Suprapubic skin (tissue), 4 donors: ENCODE data around the gene STK32B. TPM values are rescaled to one million over a fixed set of nuclear protein-coding genes. Genes with fewer than 3 reads are reported as not detected.

Experiments used
- DNase-seq, 2 donors: peaks; one replicate each; pipeline ENCODE4 v3.0.0-alpha.2; 2019; ENCODE audit warnings: low spot score in 2 of 2
- H3K27ac ChIP-seq: fragments of 200-600 bp; sonication (generic); one replicate; pipeline ENCODE4 v1.5.1; 2019
- H3K27me3 ChIP-seq: fragments of 200-600 bp; sonication (generic); one replicate; pipeline ENCODE4 v1.5.1; 2019
- H3K36me3 ChIP-seq: fragments of 200-600 bp; sonication (generic); one replicate; pipeline ENCODE4 v1.5.1; 2019
- H3K4me1 ChIP-seq: fragments of 200-600 bp; sonication (generic); one replicate; pipeline ENCODE4 v1.5.1; 2019
- H3K4me3 ChIP-seq: fragments of 200-600 bp; sonication (generic); one replicate; pipeline ENCODE4 v1.5.1; 2019; ENCODE audit warnings: mild to moderate bottlenecking
- H3K9me3 ChIP-seq: fragments of 200-600 bp; sonication (generic); one replicate; pipeline ENCODE4 v1.5.1; 2019
- CTCF ChIP-seq, 2 donors: fragments of 200-600 bp in 1 of 2; fragments of 450-650 bp in 1 of 2; sonication (generic) in 1 of 2; IDR thresholded peaks; one replicate each; pipeline ENCODE4 v1.5.1; 2016 to 2019; ENCODE audit warnings: antibody characterized with exemption in 2 of 2, mild to moderate bottlenecking in 1 of 2, moderate library complexity in 1 of 2
- EP300 ChIP-seq: sonication (generic); formaldehyde crosslinking; IDR thresholded peaks from one replicate; pipeline ENCODE4 v1.6.1; 2017; ENCODE audit warnings: antibody characterized with exemption
- POLR2A ChIP-seq, 2 donors: fragments of 450-650 bp; IDR thresholded peaks; one replicate each; pipeline ENCODE4 v1.6.1; 2017; ENCODE audit warnings: antibody characterized with exemption in 2 of 2, mild to moderate bottlenecking in 2 of 2, moderate library complexity in 2 of 2
- POLR2AphosphoS5 ChIP-seq, 3 donors: sonication (generic); formaldehyde crosslinking; IDR thresholded peaks; one replicate each; pipeline ENCODE4 v1.6.1; 2017; ENCODE audit warnings: antibody characterized with exemption in 3 of 3
- WGBS: methylation state at CpG from one replicate; pipeline ENCODE4 v1.1.5; 2018; 5-methylcytosine and 5-hydroxymethylcytosine counted together
- total RNA-seq, 4 donors: library from RNA; depleted of rRNA; stranded (reverse); fragments of >200 nt; gene quantifications; one replicate each; pipeline ENCODE4 v1.1.0, GENCODE V29; 2016

Gene STK32B
- total RNA-seq, 4 donors from 2014 or later, result 0.76 to 2.2 (median 1.2) TPM

- no peaks in the 10 kb centered on the region for H3K27me3 ChIP-seq
- H3K9me3 ChIP-seq, result no peaks in the 10 kb centered on the region
- no peaks in the 10 kb centered on the region for H3K36me3 ChIP-seq
- H3K4me1 ChIP-seq, result no peaks in the 10 kb centered on the region
- peak in 1 of 2 donors; percentile 29 for DNase-seq
- TF ChIP-seq POLR2A (IDR thresholded peaks at IDR 0.05) (no peak), POLR2AphosphoS5 (IDR thresholded peaks at IDR 0.05) (no peak), EP300 (no peak), CTCF (IDR thresholded peaks at IDR 0.05) (no peak)
- no peak overlapping the region for H3K27ac ChIP-seq
- H3K4me3 ChIP-seq, result no peak overlapping the region
- WGBS, result 86% methylated on average over 2 of the region's 5 CpGs
Observed at GRCh38 chr4:5473125-5473524, 421.8 kb downstream of the STK32B start.

DNA sequence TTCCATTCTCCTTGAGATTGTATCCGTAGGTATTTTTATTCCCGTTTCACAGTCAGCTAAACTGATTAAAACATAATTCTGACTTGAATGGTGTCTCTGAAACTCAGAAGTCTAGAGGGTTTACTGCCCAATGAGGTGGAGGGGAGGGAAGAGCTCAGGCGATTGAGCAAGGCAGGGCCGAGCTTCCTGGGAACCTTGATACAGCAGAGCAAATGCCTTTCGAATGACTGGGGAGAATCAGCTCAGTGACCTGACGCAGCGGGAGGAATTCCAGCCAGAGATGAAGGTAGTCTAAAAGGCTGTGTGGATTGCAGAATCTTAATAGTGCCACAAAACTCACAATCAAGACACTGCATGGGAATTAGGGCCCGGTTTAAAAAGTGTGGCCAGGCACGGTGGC, 423.5 kb downstream of the STK32B start:
- peak in 1 of 2 donors; percentile 35 for DNase-seq
- no peak overlapping the region for H3K4me3 ChIP-seq
- TF ChIP-seq POLR2AphosphoS5 (IDR thresholded peaks at IDR 0.05) (no peak), POLR2A (IDR thresholded peaks at IDR 0.05) (no peak)
- no peaks in the 10 kb centered on the region for H3K36me3 ChIP-seq
- H3K27me3 ChIP-seq, result no peaks in the 10 kb centered on the region
- no peak overlapping the region for H3K27ac ChIP-seq
- WGBS, result 95% methylated on average over 9 of the region's 9 CpGs
- H3K4me1 ChIP-seq, result no peaks in the 10 kb centered on the region
- H3K9me3 ChIP-seq, result no peaks in the 10 kb centered on the region

GRCh38 chr4:5477613-5478012, 426.3 kb downstream of the STK32B start:
- H3K9me3 ChIP-seq, result no peaks in the 10 kb centered on the region
- H3K27ac ChIP-seq, result no peak overlapping the region
- H3K36me3 ChIP-seq, result no peaks in the 10 kb centered on the region
- H3K4me3 ChIP-seq, result no peak overlapping the region
- WGBS, result 83% methylated on average over 8 of the region's 8 CpGs
- DNase-seq, result peak in 1 of 2 donors; percentile 56
- no peaks in the 10 kb centered on the region for H3K4me1 ChIP-seq
- H3K27me3 ChIP-seq, result no peaks in the 10 kb centered on the region
- TF ChIP-seq CTCF (IDR thresholded peaks at IDR 0.05) (no peak), POLR2A (IDR thresholded peaks at IDR 0.05) (no peak), EP300 (no peak), POLR2AphosphoS5 (IDR thresholded peaks at IDR 0.05) (no peak)

GRCh38 chr4:5478169-5478568, 426.9 kb downstream of the STK32B start:
- no peaks in the 10 kb centered on the region for H3K9me3 ChIP-seq
- no peak overlapping the region for H3K4me3 ChIP-seq
- no peaks in the 10 kb centered on the region for H3K4me1 ChIP-seq
- no peaks in the 10 kb centered on the region for H3K27me3 ChIP-seq
- TF ChIP-seq POLR2A (IDR thresholded peaks at IDR 0.05) (no peak), CTCF (IDR thresholded peaks at IDR 0.05) (no peak), POLR2AphosphoS5 (IDR thresholded peaks at IDR 0.05) (no peak), EP300 (no peak)
- no peaks in the 10 kb centered on the region for H3K36me3 ChIP-seq
- WGBS, result 67% methylated on average over 4 of the region's 4 CpGs
- no peak for DNase-seq
- no peak overlapping the region for H3K27ac ChIP-seq

GRCh38 chr4:5478697-5479096, 427.4 kb downstream of the STK32B start:
- H3K27ac ChIP-seq, result no peak overlapping the region
- DNase-seq, result peak in 1 of 2 donors; percentile 32
- H3K36me3 ChIP-seq, result no peaks in the 10 kb centered on the region
- no peaks in the 10 kb centered on the region for H3K9me3 ChIP-seq
- no peaks in the 10 kb centered on the region for H3K4me1 ChIP-seq
- no peak for TF ChIP-seq POLR2A (IDR thresholded peaks at IDR 0.05)
- TF ChIP-seq POLR2AphosphoS5 (IDR thresholded peaks at IDR 0.05), result no peak
- TF ChIP-seq EP300, result no peak
- no peak for TF ChIP-seq CTCF (IDR thresholded peaks at IDR 0.05)
- no peak overlapping the region for H3K4me3 ChIP-seq
- 89% methylated on average over 6 of the region's 6 CpGs for WGBS
- H3K27me3 ChIP-seq, result no peaks in the 10 kb centered on the region

DNA sequence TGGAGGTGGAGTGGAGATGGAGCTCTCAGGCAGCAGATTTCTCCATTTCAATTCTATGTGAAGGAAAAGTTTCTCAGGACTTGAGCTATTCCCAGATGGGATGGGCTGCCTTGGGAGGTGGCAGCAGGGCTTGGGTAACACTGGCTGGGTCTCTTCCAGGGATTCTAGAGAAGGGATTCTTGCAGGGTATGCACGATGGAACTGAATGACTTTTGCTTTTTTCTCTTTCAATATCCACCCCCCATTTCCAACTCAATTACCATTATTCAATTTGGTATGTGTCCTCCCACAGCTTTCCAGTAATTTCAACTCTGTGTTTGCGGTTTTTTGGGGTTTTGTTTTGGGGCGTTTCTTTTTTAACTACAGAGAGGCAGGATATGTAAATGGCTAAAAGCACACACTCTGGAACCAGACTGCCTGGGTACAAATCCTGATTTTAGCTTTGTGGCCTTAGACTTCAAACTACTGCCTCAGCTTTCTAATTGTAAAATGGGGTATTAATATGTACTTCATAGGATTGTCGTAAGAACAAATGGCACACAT, 428.3 kb downstream of the STK32B start:
- H3K4me1 ChIP-seq, result no peaks in the 10 kb centered on the region
- no peak overlapping the region for H3K4me3 ChIP-seq
- no peaks in the 10 kb centered on the region for H3K27me3 ChIP-seq
- H3K9me3 ChIP-seq, result no peaks in the 10 kb centered on the region
- no peak overlapping the region for H3K27ac ChIP-seq
- TF ChIP-seq EP300, result no peak
- no peak for TF ChIP-seq POLR2A (IDR thresholded peaks at IDR 0.05)
- TF ChIP-seq POLR2AphosphoS5 (IDR thresholded peaks at IDR 0.05), result no peak
- no peak for TF ChIP-seq CTCF (IDR thresholded peaks at IDR 0.05)
- WGBS, result 91% methylated on average over 4 of the region's 4 CpGs
- H3K36me3 ChIP-seq, result no peaks in the 10 kb centered on the region
- no peak for DNase-seq
